ENCODE results near the gene C5orf47.

C5orf47 gene

DNA sequence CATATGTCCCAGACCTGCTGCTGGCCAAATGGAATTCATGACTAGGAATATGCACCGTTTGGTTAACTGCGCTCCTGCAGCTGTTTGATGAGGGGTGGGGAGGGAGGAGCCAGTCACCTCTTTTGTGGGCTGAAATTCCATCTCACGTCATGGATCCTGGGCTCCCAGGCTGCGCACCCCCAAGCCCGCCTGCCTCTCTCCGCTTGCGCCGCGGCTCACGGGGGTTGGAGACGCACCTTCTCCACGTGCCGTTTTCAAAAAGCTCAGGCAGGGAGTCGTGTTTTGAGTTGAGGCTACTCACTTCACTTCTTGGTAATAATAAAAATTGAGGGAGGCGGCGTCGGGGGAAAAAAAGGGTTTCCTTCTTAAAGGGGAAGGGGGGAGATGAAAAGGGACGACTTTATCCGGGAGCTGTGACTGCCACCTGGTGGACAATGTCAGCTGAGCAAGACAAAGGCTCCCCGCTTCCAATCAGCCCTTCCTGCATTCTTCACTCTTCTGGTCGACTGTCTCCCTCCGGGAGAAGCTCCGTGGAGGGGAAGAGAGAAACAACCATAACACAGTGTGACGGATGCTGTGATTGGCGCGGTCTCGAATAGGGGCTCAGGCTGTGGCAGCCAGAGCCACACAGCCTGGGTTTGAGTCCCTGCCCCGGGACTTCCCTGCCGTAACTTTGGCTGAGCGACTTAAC is 15.9 kb upstream of the C5orf47 start:
- no peak for TF ChIP-seq EP300 (IDR thresholded peaks at IDR 0.05; ENCODE audit: borderline replicate concordance)
- no peak for TF ChIP-seq EGR1 (IDR thresholded peaks at IDR 0.05)
- TF ChIP-seq TEAD4 (IDR thresholded peaks at IDR 0.05), result 0 out of 2 replicates have a peak, but pooled peaks have one; percentile 20
- TF ChIP-seq RAD21 (IDR thresholded peaks at IDR 0.05; ENCODE audit: low read depth), result peak; percentile 89
- TF ChIP-seq TAF1 (IDR thresholded peaks at IDR 0.05; ENCODE audit: low read depth), result no peak
- TF ChIP-seq ZBTB7A (IDR thresholded peaks at IDR 0.05; ENCODE audit: low read depth), result no peak

DNA sequence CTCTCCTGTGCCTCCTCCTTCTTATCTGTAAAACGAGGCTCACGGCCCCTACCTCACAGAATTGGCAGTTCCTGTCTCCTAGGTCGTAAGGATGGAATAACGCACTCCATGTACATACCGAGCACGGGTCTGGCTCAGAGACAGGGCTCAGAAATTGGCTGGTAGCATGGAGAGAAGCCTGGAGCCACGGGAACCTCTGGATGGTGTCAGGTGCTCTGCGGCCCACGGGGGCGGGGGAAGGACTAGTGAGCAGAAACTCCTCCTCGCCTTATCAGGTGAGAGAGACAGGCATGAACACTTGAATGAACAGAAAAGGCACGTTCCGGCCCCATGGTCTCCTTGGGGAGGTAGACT is 15.4 kb upstream of the C5orf47 start:
- TF ChIP-seq CREB1 (IDR thresholded peaks at IDR 0.05; ENCODE audit: low read depth) (no peak), TCF12 (IDR thresholded peaks at IDR 0.05; ENCODE audit: low read depth) (no peak), EGR1 (IDR thresholded peaks at IDR 0.05) (0 out of 2 replicates have a peak, but pooled peaks have one; percentile 19), TEAD4 (IDR thresholded peaks at IDR 0.05) (no peak), CEBPB (IDR thresholded peaks at IDR 0.05) (no peak)
- TF ChIP-seq, protein P1, sequence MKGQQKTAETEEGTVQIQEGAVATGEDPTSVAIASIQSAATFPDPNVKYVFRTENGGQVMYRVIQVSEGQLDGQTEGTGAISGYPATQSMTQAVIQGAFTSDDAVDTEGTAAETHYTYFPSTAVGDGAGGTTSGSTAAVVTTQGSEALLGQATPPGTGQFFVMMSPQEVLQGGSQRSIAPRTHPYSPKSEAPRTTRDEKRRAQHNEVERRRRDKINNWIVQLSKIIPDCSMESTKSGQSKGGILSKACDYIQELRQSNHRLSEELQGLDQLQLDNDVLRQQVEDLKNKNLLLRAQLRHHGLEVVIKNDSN (IDR thresholded peaks at IDR 0.05), result peak; percentile 55

DNA sequence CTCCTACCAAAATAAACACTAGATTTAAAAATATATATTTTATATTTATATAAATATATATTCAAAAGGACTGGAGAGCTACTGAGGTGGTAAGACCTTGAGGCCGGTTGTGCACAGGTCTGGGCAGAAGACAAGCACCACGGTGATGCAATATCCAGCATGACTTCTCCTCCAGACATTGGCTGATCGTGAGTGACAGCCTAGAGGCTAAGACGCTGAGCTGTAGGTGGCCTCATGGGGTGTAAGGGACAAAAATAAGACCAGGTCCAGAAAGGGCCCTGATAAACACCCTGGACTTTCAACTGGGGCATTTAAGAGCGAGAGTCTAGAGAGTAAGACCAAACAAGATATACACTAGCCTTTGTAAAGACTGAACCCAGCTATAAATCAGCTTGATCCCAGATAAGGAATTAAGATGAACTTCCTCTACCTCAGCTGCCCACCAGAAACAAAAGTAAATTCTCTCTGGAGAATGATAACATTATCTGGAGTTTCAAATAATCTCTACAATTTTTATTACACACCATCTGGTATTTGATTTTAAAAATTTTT is 14.2 kb upstream of the C5orf47 start:
- TF ChIP-seq EGR1 (IDR thresholded peaks at IDR 0.05), result no peak
- TF ChIP-seq RAD21 (IDR thresholded peaks at IDR 0.05; ENCODE audit: low read depth), result no peak
- no peak for TF ChIP-seq ZBTB7A (IDR thresholded peaks at IDR 0.05; ENCODE audit: low read depth)
- TF ChIP-seq, protein P2, sequence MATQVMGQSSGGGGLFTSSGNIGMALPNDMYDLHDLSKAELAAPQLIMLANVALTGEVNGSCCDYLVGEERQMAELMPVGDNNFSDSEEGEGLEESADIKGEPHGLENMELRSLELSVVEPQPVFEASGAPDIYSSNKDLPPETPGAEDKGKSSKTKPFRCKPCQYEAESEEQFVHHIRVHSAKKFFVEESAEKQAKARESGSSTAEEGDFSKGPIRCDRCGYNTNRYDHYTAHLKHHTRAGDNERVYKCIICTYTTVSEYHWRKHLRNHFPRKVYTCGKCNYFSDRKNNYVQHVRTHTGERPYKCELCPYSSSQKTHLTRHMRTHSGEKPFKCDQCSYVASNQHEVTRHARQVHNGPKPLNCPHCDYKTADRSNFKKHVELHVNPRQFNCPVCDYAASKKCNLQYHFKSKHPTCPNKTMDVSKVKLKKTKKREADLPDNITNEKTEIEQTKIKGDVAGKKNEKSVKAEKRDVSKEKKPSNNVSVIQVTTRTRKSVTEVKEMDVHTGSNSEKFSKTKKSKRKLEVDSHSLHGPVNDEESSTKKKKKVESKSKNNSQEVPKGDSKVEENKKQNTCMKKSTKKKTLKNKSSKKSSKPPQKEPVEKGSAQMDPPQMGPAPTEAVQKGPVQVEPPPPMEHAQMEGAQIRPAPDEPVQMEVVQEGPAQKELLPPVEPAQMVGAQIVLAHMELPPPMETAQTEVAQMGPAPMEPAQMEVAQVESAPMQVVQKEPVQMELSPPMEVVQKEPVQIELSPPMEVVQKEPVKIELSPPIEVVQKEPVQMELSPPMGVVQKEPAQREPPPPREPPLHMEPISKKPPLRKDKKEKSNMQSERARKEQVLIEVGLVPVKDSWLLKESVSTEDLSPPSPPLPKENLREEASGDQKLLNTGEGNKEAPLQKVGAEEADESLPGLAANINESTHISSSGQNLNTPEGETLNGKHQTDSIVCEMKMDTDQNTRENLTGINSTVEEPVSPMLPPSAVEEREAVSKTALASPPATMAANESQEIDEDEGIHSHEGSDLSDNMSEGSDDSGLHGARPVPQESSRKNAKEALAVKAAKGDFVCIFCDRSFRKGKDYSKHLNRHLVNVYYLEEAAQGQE (IDR thresholded peaks at IDR 0.05; ENCODE audit: low read depth), result no peak
- no peak for TF ChIP-seq TCF12 (IDR thresholded peaks at IDR 0.05; ENCODE audit: low read depth)
- no peak for TF ChIP-seq YY1 (IDR thresholded peaks at IDR 0.05; ENCODE audit: low read depth)
- TF ChIP-seq NFIC (IDR thresholded peaks at IDR 0.05), result no peak
- no peak for TF ChIP-seq FOXM1 (IDR thresholded peaks at IDR 0.05; ENCODE audit: borderline replicate concordance, low read depth)
- no peak for TF ChIP-seq EP300 (IDR thresholded peaks at IDR 0.05; ENCODE audit: borderline replicate concordance)
- TF ChIP-seq TAF1 (IDR thresholded peaks at IDR 0.05; ENCODE audit: low read depth), result no peak
- no peak for TF ChIP-seq TEAD4 (IDR thresholded peaks at IDR 0.05)
- TF ChIP-seq, protein P1 (IDR thresholded peaks at IDR 0.05), result no peak
- TF ChIP-seq CREB1 (IDR thresholded peaks at IDR 0.05; ENCODE audit: low read depth), result no peak
- TF ChIP-seq, protein P3, sequence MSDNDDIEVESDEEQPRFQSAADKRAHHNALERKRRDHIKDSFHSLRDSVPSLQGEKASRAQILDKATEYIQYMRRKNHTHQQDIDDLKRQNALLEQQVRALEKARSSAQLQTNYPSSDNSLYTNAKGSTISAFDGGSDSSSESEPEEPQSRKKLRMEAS (IDR thresholded peaks at IDR 0.05), result no peak

DNA sequence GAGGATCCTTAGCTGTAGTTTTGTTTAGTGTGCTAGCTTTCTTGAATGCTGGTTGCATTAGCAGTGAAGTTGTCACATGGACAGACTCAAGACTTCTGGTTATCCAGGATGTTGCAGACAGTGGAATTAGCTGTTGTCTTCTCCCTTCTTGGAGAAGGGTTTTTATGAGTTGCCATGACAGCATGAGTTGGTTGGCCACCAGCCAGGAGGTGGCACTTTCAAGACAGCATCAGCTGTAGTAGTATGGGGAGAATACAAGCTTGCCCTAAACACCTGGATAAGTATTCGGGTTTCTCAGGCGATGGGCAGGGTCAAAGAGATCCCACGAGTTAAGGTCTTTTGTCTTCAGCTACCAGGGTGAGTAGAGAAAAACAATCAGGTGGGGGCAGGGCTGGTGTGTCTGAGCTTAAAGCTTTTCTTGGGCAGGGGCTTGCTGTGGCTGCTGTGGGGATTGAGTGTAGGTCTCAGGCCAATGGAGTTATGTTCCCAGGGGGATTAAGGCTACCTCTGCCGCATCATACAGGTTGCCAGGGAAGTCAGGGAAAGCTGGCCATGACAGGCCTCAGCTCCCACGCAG is 7.7 kb upstream of the C5orf47 start:
- TF ChIP-seq, protein P2 (IDR thresholded peaks at IDR 0.05; ENCODE audit: low read depth), result no peak
- TF ChIP-seq ZBTB7A (IDR thresholded peaks at IDR 0.05; ENCODE audit: low read depth), result no peak
- no peak for TF ChIP-seq YY1 (IDR thresholded peaks at IDR 0.05; ENCODE audit: low read depth)
- no peak for TF ChIP-seq RAD21 (IDR thresholded peaks at IDR 0.05; ENCODE audit: low read depth)
- TF ChIP-seq CREB1 (IDR thresholded peaks at IDR 0.05; ENCODE audit: low read depth), result no peak
- TF ChIP-seq NFIC (IDR thresholded peaks at IDR 0.05), result no peak
- TF ChIP-seq EP300 (IDR thresholded peaks at IDR 0.05; ENCODE audit: borderline replicate concordance), result no peak
- no peak for TF ChIP-seq EGR1 (IDR thresholded peaks at IDR 0.05)
- no peak for TF ChIP-seq CEBPB (IDR thresholded peaks at IDR 0.05)
- no peak for TF ChIP-seq FOXM1 (IDR thresholded peaks at IDR 0.05; ENCODE audit: borderline replicate concordance, low read depth)
- TF ChIP-seq TEAD4 (IDR thresholded peaks at IDR 0.05), result no peak
- TF ChIP-seq, protein P3 (IDR thresholded peaks at IDR 0.05), result no peak
- no peak for TF ChIP-seq TCF12 (IDR thresholded peaks at IDR 0.05; ENCODE audit: low read depth)
- TF ChIP-seq TAF1 (IDR thresholded peaks at IDR 0.05; ENCODE audit: low read depth), result no peak
- TF ChIP-seq, protein P1 (IDR thresholded peaks at IDR 0.05), result no peak

DNA sequence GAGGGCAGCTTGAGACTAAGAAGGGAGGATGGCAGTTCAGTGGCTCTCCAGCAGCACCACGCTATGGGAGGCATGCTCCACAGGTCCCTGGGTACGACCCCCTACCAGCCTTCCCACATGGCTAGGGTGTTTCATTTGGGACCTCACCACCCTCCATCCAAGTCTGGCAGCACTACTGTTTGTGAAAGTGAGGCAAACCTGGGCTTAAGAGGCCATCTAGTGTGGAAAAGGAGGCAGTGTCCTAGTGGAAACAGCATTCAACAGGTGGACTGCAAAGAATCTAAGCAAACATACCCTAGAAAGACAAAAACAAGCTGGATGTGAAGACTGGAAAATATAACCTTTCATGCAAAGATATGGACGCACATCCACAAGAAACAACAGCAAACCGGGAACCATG is 4.8 kb upstream of the C5orf47 start:
- TF ChIP-seq NFIC (IDR thresholded peaks at IDR 0.05), result no peak
- peak; percentile 65 for TF ChIP-seq RAD21 (IDR thresholded peaks at IDR 0.05; ENCODE audit: low read depth)

All from Ishikawa (cell line).